ENCODE results near the gene NHERF1.

- no peak for TF ChIP-seq ZNF274 (IDR thresholded peaks at IDR 0.05; ENCODE audit: low read depth, low read length)
- no peak for TF ChIP-seq YY1 (IDR thresholded peaks at IDR 0.05; ENCODE audit: insufficient read depth, insufficient read length)
Observed at GRCh38 chr17:74779501-74779900, 31.1 kb downstream of the NHERF1 start.
